ENCODE measurements around the gene OR6C65.

Gene OR6C65

DNA sequence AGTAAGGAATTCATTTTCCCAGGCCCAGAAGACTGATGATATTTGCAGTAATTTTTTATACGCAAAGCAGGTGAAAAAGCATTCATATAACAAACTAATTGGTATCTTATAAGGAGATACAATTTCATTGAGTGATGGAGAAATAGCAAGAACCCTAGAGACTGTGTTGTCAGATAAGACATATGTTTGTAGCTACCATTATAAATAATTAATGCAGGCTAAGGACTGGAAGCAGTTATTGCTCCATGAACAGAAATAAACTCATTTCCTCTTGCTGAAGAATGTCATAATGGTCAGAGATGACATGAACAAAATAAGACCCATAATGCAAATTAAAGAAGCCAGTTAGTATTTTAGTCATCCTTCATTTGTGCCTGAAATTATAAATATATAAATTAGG is 45.0 kb downstream of the OR6C65 start:
- DNase-seq (ENCODE audit: low read depth in 2 of 2, low spot score in 1 of 2): no peak

DNA sequence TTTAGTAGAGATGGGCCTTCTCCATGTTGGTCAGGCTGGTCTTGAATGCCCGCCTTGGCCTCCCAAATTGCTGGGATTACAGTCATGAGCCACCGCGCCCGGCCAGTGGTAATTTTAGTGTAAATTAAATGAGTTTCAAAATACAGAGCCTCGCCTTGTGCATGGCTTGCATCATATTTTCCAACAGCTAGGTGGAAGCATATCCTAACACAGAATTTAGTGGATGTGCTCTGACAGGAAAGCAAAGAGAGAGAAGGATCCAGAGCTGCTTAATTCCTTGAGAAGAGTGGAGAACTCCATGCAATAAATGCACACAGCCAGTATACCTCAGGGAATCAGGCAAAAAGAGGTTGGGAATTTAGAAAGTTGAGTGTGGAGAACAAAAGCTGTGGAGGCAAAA is 46.0 kb downstream of the OR6C65 start:
- DNase-seq (ENCODE audit: low read depth in 2 of 2, low spot score in 1 of 2): no peak

DNA sequence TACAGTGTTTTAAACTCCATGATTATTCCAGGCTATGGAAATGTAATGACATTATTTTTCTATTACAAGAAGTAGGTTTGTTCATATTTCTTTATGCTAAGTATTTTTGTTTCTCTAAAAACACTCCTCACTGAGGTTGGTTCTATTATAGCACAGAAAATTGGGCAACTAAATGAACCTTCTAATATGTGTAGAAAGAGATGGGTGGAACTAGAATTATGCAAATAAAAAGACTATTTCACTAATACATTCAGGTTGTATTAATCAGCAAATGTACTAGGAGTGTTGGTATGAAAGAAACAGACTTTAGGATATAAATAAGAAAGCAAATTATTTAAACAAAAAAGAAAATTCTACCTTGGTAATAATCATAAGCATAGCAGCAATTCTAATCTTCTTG is 48.5 kb downstream of the OR6C65 start:
- DNase-seq (ENCODE audit: low read depth in 2 of 2, low spot score in 1 of 2): no peak

All from stimulated activated CD8-positive, alpha-beta memory T cell treated with anti-CD3 and anti-CD28 coated beads, Interleukin-4, amount 100 ng/mL, for 1 hour (primary cell).